Testis (tissue), 2 donors: ENCODE results near the gene XIRP2.

ENCODE experiments used
- CTCF ChIP-seq, 3 experiments: fragments of 450-650 bp in 2 of 3; fragments of 200-600 bp in 1 of 3; sonication (generic) in 1 of 3; IDR thresholded peaks; one replicate each; pipeline ENCODE4 v1.5.1; 2016 to 2019; ENCODE audit warnings: antibody characterized with exemption in 3 of 3, mild to moderate bottlenecking in 2 of 3, moderate library complexity in 1 of 3
- POLR2A ChIP-seq: fragments of 450-650 bp; IDR thresholded peaks from one replicate; pipeline ENCODE4 v1.6.1; 2017; ENCODE audit warnings: antibody characterized with exemption, mild to moderate bottlenecking, moderate library complexity

GRCh38 chr2:167005096-167005495 lies 116.8 kb downstream of the XIRP2 start:
- no peak for TF ChIP-seq CTCF (IDR thresholded peaks at IDR 0.05)
- no peak for TF ChIP-seq POLR2A
